ENCODE data around the gene SCUBE1.

Gene SCUBE1

GRCh38 chr22:43200555-43200954, 142.6 kb downstream of the SCUBE1 start:
- H3K36me3 Mint-ChIP-seq, result peaks cover 5% of the 10 kb centered on the region
- no peak overlapping the region for H3K4me3 Mint-ChIP-seq
- H3K9me3 Mint-ChIP-seq, result no peaks in the 10 kb centered on the region
- DNase-seq (ENCODE audit: low spot score in 2 of 2) (no peak), ATAC-seq (no peak)
- no peak overlapping the region for H3K27ac Mint-ChIP-seq
- no peaks in the 10 kb centered on the region for H3K4me1 Mint-ChIP-seq

- no peak for ATAC-seq
- H3K4me1 Mint-ChIP-seq, result no peaks in the 10 kb centered on the region
Observed at GRCh38 chr22:43200031-43200430, 143.1 kb downstream of the SCUBE1 start.

DNA sequence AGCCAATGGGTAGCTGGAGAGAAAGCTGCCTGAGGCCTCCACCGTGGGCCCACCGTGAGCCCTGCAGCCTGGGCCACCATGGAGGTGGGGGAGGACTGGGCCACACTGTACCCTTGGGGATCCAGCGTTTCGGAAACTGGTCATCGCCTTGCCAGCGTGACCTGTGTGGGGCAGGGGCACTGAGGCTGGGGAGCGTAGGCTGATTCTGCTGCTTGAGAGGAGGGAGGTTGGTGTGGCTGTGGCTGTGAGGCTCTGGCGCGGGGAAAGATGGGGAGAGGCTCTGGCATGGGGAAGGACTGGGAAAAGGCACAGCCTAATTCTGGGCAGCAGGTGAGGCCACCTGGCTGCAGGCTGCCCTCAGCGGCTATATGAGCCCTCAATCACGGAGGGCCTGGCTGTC, 143.6 kb downstream of the SCUBE1 start:
- H3K9me3 Mint-ChIP-seq, result no peaks in the 10 kb centered on the region

More at GRCh38 chr22:43200031-43200430, 143.1 kb downstream of the SCUBE1 start:
- no peak for DNase-seq (ENCODE audit: low spot score in 2 of 2)
- Mint-ChIP-seq H3K27ac (no peak overlapping the region), H3K36me3 (no peaks in the 10 kb centered on the region), H3K9me3 (no peaks in the 10 kb centered on the region), H3K4me3 (no peak overlapping the region)

DNA sequence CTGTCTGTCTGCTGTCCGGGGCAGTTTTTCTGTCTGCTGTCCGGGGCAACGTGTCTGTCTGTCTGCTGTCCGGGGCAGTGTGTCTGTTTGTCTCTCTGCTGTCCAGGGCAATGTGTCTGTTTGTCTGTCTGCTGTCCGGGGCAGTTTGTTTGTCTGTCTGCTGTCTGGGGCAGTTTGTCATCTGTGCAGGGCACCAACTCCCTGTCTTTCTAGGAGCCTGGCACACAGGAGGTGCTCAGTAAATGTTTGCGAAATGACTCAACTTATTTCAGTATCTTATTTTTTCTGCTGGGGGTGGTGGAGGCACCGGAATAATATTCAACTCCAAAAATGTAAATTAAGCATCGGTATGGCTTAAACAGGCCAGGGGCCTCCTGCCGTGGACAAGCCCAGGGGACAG, 144.2 kb downstream of the SCUBE1 start:
- no peak for ATAC-seq
- Mint-ChIP-seq H3K36me3 (no peaks in the 10 kb centered on the region), H3K27ac (no peak overlapping the region), H3K9me3 (no peaks in the 10 kb centered on the region), H3K4me3 (no peak overlapping the region), H3K4me1 (no peaks in the 10 kb centered on the region)
- no peak for DNase-seq (ENCODE audit: low spot score in 2 of 2)

More for the DNA sequence above, 143.6 kb downstream of the SCUBE1 start:
- ATAC-seq (no peak), DNase-seq (ENCODE audit: low spot score in 2 of 2) (no peak)
- Mint-ChIP-seq H3K4me3 (no peak overlapping the region), H3K4me1 (no peaks in the 10 kb centered on the region), H3K27ac (no peak overlapping the region), H3K36me3 (no peaks in the 10 kb centered on the region)

DNA sequence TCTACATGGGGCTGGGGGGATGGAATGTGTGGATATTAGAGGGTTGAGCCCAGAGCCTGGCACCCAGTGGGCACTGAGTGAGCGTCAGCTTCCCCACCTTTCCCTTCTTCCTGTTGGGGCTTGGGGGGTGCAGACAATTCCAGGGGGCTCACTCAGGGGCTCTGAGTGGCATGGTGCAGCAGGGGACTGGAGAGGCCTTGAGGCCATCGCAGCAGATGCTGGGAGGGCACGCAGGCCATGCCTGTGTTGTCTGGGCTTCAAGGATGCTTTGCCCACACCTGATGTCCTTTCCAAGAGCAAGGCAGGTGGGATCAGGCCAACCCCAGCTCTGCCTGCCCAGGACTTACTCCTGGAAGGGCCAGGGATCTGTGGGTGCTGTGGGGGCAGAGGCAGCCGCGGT, 145.0 kb downstream of the SCUBE1 start:
- H3K36me3 Mint-ChIP-seq, result no peaks in the 10 kb centered on the region
- no peaks in the 10 kb centered on the region for H3K4me1 Mint-ChIP-seq
- no peak overlapping the region for H3K27ac Mint-ChIP-seq
- DNase-seq (ENCODE audit: low spot score in 2 of 2), result no peak
- no peak for ATAC-seq
- H3K4me3 Mint-ChIP-seq, result no peak overlapping the region
- no peaks in the 10 kb centered on the region for H3K9me3 Mint-ChIP-seq

DNA sequence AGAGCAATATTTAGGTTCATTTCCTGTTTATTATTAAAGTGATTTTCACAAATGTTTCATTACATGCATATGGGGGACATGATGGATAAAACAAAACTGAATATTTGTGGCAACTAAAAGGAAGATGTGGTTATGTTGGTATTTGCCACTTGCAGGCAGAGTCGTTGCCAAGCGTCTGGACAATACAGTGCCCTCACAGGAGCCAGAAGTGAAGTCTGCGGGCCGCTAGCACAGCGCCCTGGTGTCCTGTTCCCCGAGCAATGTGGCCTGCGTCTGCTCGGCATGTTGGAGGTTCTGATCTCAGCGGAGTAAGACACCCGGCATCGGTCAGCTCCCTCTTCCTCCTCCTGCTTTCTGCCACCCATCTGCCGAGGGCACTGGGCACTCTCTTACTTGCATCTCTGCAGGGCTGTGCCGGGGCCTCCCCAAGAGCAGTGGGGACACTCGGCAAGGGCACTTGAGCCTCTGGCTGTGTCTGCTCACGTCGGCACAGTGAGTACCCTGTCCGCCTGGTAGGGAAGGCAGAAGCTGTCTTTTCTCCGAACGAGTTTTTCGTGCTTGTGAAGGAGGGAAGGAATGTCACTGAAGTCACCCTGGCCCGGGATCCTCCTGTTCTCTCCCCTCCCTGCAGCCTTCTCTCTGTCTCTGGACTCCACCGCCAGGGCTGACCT, 145.8 kb downstream of the SCUBE1 start:
- DNase-seq (ENCODE audit: low spot score in 2 of 2), result no peak
- ATAC-seq, result no peak
- Mint-ChIP-seq H3K4me3 (no peak overlapping the region), H3K27ac (no peak overlapping the region), H3K36me3 (no peaks in the 10 kb centered on the region), H3K9me3 (no peaks in the 10 kb centered on the region), H3K4me1 (no peaks in the 10 kb centered on the region)

- Mint-ChIP-seq H3K27ac (no peak overlapping the region), H3K4me1 (peaks cover 6% of the 10 kb centered on the region), H3K9me3 (no peaks in the 10 kb centered on the region), H3K4me3 (no peak overlapping the region), H3K36me3 (no peaks in the 10 kb centered on the region)
- no peak for ATAC-seq
- no peak for DNase-seq (ENCODE audit: low spot score in 2 of 2)
Observed at GRCh38 chr22:43191831-43192230, 151.3 kb downstream of the SCUBE1 start.

GRCh38 chr22:43188829-43189545, 154.2 kb downstream of the SCUBE1 start:
- Mint-ChIP-seq H3K27ac (peak overlapping the region; percentile 68), H3K4me3 (peak overlapping the region; percentile 27), H3K4me1 (peaks cover 20% of the 10 kb centered on the region), H3K9me3 (no peaks in the 10 kb centered on the region), H3K36me3 (peaks cover 10% of the 10 kb centered on the region)
- ATAC-seq (no peak), DNase-seq (ENCODE audit: low spot score in 2 of 2) (no peak)

- peaks cover 21% of the 10 kb centered on the region for H3K4me1 Mint-ChIP-seq
Observed at GRCh38 chr22:43187171-43188099, 155.7 kb downstream of the SCUBE1 start.

GRCh38 chr22:43186272-43187170, 156.7 kb downstream of the SCUBE1 start, which contains the start of gene TTLL12:
Gene TTLL12 (minus strand): TSS chr22:43187134. CDS start chr22:43187069, 65 bp downstream.
- peak within 1 kb of the TSS; percentile 76 for H3K4me3 Mint-ChIP-seq
- DNase-seq (ENCODE audit: low spot score in 2 of 2) (peak; percentile 50 to 76), ATAC-seq (peak; percentile 57)
- H3K4me1 Mint-ChIP-seq, result peaks cover 25% of the 10 kb centered on the region
- H3K9me3 Mint-ChIP-seq, result no peaks in the 10 kb centered on the region
- peak within 1 kb of the TSS; percentile 95 for H3K27ac Mint-ChIP-seq
- H3K36me3 Mint-ChIP-seq, result peaks cover 16% of the 10 kb centered on the region

More at GRCh38 chr22:43187171-43188099, 155.7 kb downstream of the SCUBE1 start:
- Mint-ChIP-seq H3K4me3 (peak overlapping the region; percentile 76), H3K27ac (peak overlapping the region; percentile 95), H3K36me3 (peaks cover 16% of the 10 kb centered on the region), H3K9me3 (no peaks in the 10 kb centered on the region)
- peak; percentile 95 for ATAC-seq
- DNase-seq (ENCODE audit: low spot score in 2 of 2), result peak; percentile 98 to 99

GRCh38 chr22:43185860-43186261, 157.3 kb downstream of the SCUBE1 start:
- ATAC-seq (no peak), DNase-seq (ENCODE audit: low spot score in 2 of 2) (no peak)
- H3K4me1 Mint-ChIP-seq, result peaks cover 26% of the 10 kb centered on the region
- peak overlapping the region; percentile 76 for H3K4me3 Mint-ChIP-seq
- no peaks in the 10 kb centered on the region for H3K9me3 Mint-ChIP-seq
- peaks cover 16% of the 10 kb centered on the region for H3K36me3 Mint-ChIP-seq
- H3K27ac Mint-ChIP-seq, result no peak overlapping the region

DNA sequence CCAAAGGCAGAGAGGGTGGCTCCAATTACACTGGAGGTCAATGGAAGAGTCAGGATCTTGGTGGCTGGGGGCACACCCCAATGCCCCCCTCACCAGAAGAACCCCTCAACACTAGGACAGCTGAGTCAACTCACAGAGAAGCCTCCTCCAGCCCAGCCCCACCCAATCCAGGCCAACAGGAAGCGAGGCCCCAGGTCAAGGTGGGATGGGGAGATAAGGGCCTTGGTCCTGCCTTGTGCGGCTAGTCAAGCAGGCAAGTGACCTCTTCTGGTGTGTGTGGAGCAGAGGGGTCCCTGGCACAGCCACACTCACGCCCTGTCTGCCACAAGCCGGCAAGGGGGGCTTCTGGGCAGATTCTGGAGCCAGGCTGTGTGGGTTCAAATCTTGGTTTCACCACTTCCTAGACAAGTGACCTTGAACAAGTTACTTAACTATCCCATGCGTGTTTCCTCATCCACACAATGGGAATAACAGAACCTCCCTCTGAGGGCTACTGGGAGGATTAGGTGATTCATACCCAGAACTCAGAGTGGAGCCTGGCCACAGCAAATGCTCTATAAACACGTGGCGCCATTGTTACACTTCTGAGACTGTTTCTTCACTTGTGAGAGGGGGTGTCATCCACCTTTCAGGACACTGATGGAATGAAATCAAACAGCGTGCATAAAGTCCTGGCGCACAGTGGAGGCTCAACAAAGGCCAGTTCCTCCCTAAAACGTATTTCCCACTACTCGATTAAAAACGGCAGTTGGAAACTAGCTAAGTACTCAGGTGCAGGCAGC, 159.5 kb downstream of the SCUBE1 start:
- Mint-ChIP-seq H3K4me3 (peak overlapping the region; percentile 10), H3K36me3 (peaks cover 28% of the 10 kb centered on the region), H3K9me3 (no peaks in the 10 kb centered on the region), H3K4me1 (peaks cover 20% of the 10 kb centered on the region), H3K27ac (no peak overlapping the region)
- ATAC-seq, result no peak
- DNase-seq (ENCODE audit: low spot score in 2 of 2), result no peak

DNA sequence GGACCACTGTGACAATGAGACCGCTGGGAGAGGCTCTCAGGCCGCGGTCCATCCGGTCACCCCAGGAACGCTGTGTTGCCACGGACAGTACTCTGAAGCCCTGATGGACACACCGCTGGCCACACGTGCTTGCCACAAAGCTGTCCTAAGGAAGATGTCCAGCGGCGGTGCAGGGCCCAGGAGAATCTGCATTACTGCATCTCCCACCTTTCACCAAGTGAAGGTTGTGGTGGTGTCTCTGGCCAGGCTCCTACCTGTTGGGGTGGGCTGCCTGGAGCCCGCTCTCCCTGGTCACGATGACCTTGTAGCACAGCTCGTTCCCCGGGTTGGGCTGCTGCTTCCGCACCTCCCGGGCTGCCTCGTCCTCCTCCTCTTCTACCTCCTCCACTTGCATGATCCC, 160.4 kb downstream of the SCUBE1 start:
- Mint-ChIP-seq H3K36me3 (peaks cover 35% of the 10 kb centered on the region), H3K4me3 (no peak overlapping the region), H3K27ac (peak overlapping the region; percentile 21), H3K4me1 (peaks cover 20% of the 10 kb centered on the region), H3K9me3 (no peaks in the 10 kb centered on the region)
- DNase-seq (ENCODE audit: low spot score in 2 of 2), result no peak
- no peak for ATAC-seq

DNA sequence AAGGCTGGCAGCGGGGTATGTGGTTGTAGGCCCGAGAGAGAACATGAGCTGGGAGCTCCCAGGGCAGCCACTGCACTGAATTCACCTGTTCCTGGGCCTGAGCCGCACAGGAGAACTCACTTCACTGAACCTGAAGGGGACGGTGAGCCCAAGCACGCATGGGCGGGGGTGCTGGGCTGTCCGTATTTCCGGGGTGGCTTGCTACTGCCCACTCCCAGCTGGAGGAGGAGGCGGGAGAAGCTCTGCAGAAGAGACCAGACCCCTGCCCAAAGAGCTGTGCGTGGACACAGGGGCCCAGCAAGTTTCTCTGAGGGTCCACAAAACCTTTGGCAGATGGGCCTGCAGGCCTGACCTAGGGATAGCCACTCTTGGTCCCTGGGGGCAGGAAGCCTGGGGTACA, 161.1 kb downstream of the SCUBE1 start:
- no peak for ATAC-seq
- Mint-ChIP-seq H3K4me1 (peaks cover 20% of the 10 kb centered on the region), H3K9me3 (no peaks in the 10 kb centered on the region), H3K36me3 (peaks cover 35% of the 10 kb centered on the region), H3K27ac (peak overlapping the region; percentile 64), H3K4me3 (no peak overlapping the region)
- no peak for DNase-seq (ENCODE audit: low spot score in 2 of 2)
